ENCODE measurements around the gene GNAT2.

GNAT2 gene

DNA sequence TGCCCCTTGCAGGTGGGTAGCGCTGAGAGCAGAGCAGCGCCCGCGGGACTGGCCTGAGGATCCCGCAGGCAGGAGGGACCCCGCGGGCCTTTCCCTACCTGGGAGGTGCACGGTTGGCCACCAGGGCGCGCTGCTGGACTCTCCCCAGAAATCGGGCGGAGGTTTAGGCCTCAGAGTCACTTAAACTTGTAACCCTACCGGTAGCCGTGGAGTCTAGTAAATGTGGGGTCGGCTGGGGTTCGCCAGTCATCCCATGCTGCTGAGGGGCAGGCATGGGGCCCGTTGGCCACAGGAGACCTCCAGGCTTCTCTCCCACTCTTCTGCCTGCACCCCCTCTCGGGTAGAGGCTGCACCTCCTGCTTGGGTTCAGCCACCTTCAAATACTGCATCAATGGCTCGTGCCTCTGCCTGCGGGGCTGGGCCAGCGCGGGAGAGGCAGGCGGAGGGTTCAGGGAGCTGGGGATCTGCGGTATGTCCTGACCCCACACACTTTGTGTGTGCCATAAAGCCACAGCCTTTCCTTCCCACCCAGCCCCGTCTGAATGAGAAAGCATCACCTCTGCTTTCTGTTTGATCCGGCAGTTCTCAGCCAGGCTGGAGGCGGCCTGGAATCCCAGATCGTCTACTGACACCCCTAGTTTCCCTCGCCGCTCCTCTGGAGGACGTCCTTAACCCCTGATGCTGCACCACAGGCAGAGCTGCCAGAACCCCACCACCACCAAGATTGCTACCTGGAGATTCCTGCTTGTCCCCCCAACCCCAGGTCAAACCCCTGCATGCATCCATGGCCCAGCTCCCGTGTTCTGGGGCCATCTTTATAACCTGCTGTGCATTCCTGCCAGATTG is 24.2 kb upstream of the GNAT2 start (continued):
- TF ChIP-seq, protein P1, sequence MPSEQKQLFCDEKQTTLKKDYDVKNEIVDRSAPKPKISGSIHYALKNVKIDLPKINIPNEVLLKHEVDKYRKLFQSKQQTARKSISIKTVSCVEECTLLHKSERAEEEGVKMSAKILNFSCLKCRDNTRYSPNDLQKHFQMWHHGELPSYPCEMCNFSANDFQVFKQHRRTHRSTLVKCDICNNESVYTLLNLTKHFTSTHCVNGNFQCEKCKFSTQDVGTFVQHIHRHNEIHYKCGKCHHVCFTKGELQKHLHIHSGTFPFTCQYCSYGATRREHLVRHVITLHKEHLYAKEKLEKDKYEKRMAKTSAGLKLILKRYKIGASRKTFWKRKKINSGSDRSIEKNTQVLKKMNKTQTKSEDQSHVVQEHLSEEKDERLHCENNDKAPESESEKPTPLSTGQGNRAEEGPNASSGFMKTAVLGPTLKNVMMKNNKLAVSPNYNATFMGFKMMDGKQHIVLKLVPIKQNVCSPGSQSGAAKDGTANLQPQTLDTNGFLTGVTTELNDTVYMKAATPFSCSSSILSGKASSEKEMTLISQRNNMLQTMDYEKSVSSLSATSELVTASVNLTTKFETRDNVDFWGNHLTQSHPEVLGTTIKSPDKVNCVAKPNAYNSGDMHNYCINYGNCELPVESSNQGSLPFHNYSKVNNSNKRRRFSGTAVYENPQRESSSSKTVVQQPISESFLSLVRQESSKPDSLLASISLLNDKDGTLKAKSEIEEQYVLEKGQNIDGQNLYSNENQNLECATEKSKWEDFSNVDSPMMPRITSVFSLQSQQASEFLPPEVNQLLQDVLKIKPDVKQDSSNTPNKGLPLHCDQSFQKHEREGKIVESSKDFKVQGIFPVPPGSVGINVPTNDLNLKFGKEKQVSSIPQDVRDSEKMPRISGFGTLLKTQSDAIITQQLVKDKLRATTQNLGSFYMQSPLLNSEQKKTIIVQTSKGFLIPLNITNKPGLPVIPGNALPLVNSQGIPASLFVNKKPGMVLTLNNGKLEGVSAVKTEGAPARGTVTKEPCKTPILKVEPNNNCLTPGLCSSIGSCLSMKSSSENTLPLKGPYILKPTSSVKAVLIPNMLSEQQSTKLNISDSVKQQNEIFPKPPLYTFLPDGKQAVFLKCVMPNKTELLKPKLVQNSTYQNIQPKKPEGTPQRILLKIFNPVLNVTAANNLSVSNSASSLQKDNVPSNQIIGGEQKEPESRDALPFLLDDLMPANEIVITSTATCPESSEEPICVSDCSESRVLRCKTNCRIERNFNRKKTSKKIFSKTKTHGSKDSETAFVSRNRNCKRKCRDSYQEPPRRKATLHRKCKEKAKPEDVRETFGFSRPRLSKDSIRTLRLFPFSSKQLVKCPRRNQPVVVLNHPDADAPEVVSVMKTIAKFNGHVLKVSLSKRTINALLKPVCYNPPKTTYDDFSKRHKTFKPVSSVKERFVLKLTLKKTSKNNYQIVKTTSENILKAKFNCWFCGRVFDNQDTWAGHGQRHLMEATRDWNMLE (tag by site-specific recombination; conservative IDR thresholded peaks at IDR 0.05; ENCODE audit: low read depth): no peak
- TF ChIP-seq ZNF76 (tag by site-specific recombination; IDR thresholded peaks at IDR 0.05; ENCODE audit: borderline replicate concordance, low read depth) (no peak), ZSCAN16 (tag by site-specific recombination; IDR thresholded peaks at IDR 0.05) (no peak), ZNF169 (tag by site-specific recombination; IDR thresholded peaks at IDR 0.05) (no peak), ZBTB8A (tag by site-specific recombination; IDR thresholded peaks at IDR 0.05) (no peak), ZNF341 (tag by site-specific recombination; IDR thresholded peaks at IDR 0.05; ENCODE audit: low read depth) (no peak), EGR2 (tag by site-specific recombination; IDR thresholded peaks at IDR 0.05; ENCODE audit: low read depth) (no peak), ZNF157 (tag by site-specific recombination; IDR thresholded peaks at IDR 0.05) (no peak), ZNF747 (tag by site-specific recombination; IDR thresholded peaks at IDR 0.05) (no peak), HOXA7 (CRISPR knock-in tag; IDR thresholded peaks at IDR 0.05; ENCODE audit: borderline replicate concordance) (no peak), ZFP41 (tag by site-specific recombination; IDR thresholded peaks at IDR 0.05; ENCODE audit: borderline replicate concordance) (no peak), REPIN1 (tag by site-specific recombination; IDR thresholded peaks at IDR 0.05; ENCODE audit: low read depth) (no peak), ZNF660 (tag by site-specific recombination; IDR thresholded peaks at IDR 0.05) (0 out of 2 replicates have a peak, but pooled peaks have one; percentile 14), YY2 (tag by site-specific recombination; IDR thresholded peaks at IDR 0.05) (no peak), GLIS1 (tag by site-specific recombination; IDR thresholded peaks at IDR 0.05) (peak; percentile 66; the same call in 1 of the 2 replicates), ZNF544 (tag by site-specific recombination; IDR thresholded peaks at IDR 0.05) (no peak), ZNF223 (tag by site-specific recombination; IDR thresholded peaks at IDR 0.05) (peak; percentile 98), SCRT2 (tag by site-specific recombination; IDR thresholded peaks at IDR 0.05) (peak; percentile 36; the same call in 1 of the 2 replicates), ZNF354C (tag by site-specific recombination; IDR thresholded peaks at IDR 0.05; ENCODE audit: borderline replicate concordance, low read depth) (no peak), GFI1B (tag by site-specific recombination; IDR thresholded peaks at IDR 0.05) (no peak), ZNF530 (tag by site-specific recombination; IDR thresholded peaks at IDR 0.05; ENCODE audit: low read depth) (no peak), ZBTB17 (tag by site-specific recombination; IDR thresholded peaks at IDR 0.05) (peak; percentile 70), ZFHX2 (tag by site-specific recombination; conservative IDR thresholded peaks at IDR 0.05) (no peak; the same call in 1 of the 2 replicates), PRDM1 (tag by site-specific recombination; IDR thresholded peaks at IDR 0.05) (peak; percentile 14; the same call in 1 of the 2 replicates), ZNF366 (tag by site-specific recombination; conservative IDR thresholded peaks at IDR 0.05) (no peak), ZNF138 (tag by site-specific recombination; IDR thresholded peaks at IDR 0.05; ENCODE audit: borderline replicate concordance) (no peak)
- TF ChIP-seq, protein P2, sequence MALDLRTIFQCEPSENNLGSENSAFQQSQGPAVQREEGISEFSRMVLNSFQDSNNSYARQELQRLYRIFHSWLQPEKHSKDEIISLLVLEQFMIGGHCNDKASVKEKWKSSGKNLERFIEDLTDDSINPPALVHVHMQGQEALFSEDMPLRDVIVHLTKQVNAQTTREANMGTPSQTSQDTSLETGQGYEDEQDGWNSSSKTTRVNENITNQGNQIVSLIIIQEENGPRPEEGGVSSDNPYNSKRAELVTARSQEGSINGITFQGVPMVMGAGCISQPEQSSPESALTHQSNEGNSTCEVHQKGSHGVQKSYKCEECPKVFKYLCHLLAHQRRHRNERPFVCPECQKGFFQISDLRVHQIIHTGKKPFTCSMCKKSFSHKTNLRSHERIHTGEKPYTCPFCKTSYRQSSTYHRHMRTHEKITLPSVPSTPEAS (tag by site-specific recombination; IDR thresholded peaks at IDR 0.05): no peak
- TF ChIP-seq, protein P3, sequence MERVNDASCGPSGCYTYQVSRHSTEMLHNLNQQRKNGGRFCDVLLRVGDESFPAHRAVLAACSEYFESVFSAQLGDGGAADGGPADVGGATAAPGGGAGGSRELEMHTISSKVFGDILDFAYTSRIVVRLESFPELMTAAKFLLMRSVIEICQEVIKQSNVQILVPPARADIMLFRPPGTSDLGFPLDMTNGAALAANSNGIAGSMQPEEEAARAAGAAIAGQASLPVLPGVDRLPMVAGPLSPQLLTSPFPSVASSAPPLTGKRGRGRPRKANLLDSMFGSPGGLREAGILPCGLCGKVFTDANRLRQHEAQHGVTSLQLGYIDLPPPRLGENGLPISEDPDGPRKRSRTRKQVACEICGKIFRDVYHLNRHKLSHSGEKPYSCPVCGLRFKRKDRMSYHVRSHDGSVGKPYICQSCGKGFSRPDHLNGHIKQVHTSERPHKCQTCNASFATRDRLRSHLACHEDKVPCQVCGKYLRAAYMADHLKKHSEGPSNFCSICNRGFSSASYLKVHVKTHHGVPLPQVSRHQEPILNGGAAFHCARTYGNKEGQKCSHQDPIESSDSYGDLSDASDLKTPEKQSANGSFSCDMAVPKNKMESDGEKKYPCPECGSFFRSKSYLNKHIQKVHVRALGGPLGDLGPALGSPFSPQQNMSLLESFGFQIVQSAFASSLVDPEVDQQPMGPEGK (tag by site-specific recombination; IDR thresholded peaks at IDR 0.05): peak; percentile 40; the same call in 1 of the 2 replicates
- TF ChIP-seq, protein P4, sequence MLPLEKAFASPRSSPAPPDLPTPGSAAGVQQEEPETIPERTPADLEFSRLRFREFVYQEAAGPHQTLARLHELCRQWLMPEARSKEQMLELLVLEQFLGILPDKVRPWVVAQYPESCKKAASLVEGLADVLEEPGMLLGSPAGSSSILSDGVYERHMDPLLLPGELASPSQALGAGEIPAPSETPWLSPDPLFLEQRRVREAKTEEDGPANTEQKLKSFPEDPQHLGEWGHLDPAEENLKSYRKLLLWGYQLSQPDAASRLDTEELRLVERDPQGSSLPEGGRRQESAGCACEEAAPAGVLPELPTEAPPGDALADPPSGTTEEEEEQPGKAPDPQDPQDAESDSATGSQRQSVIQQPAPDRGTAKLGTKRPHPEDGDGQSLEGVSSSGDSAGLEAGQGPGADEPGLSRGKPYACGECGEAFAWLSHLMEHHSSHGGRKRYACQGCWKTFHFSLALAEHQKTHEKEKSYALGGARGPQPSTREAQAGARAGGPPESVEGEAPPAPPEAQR (tag by site-specific recombination; IDR thresholded peaks at IDR 0.05): no peak
- TF ChIP-seq, protein P5, sequence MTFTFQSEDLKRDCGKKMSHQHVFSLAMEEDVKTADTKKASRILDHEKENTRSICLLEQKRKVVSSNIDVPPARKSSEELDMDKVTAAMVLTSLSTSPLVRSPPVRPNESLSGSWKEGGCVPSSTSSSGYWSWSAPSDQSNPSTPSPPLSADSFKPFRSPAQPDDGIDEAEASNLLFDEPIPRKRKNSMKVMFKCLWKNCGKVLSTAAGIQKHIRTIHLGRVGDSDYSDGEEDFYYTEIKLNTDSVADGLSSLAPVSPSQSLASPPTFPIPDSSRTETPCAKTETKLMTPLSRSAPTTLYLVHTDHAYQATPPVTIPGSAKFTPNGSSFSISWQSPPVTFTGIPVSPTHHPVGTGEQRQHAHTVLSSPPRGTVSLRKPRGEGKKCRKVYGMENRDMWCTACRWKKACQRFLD (tag by site-specific recombination; IDR thresholded peaks at IDR 0.05): no peak
